ENCODE measurements around the gene PLD2.

Gene PLD2

DNA sequence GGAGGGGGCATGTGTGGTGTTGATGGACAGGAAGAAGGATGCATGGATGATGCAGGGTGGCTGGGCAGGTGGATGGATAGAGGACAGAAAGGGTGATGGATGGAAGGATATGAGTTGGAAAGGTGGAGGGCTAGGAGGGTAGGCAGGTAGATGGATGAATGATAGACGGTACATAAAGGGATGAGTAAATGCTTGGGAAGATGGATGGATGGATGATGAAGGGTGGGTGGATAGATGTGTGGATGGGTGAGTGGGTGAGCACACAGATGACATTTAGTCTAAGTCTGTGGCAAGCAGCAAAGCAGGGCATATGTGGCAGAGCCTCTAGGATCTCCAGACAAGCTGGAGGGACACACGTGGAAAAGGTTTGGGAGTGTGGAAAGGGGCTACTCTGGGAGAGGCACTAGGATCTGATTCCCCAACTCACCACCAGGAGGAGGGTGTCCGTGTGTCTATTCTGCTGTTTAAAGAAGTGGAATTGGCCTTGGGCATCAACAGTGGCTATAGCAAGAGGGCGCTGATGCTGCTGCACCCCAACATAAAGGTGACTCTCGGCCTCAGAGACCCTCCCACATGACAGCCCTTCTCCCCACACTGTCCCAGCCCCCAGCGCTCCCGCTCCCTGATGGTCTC is 8.2 kb downstream of the PLD2 start:
- Histone ChIP-seq H3K4me3 (ENCODE audit: low read depth, low read length) (no peak overlapping the region), H3K27me3 (ENCODE audit: insufficient read depth, low read depth, severe bottlenecking) (no peaks in the 10 kb centered on the region), H3K27ac (no peak overlapping the region), H3K36me3 (peaks cover 29% of the 10 kb centered on the region), H3K9me3 (ENCODE audit: severe bottlenecking) (no peaks in the 10 kb centered on the region)
- DNase-seq, result no peak
- TF ChIP-seq, protein P1, sequence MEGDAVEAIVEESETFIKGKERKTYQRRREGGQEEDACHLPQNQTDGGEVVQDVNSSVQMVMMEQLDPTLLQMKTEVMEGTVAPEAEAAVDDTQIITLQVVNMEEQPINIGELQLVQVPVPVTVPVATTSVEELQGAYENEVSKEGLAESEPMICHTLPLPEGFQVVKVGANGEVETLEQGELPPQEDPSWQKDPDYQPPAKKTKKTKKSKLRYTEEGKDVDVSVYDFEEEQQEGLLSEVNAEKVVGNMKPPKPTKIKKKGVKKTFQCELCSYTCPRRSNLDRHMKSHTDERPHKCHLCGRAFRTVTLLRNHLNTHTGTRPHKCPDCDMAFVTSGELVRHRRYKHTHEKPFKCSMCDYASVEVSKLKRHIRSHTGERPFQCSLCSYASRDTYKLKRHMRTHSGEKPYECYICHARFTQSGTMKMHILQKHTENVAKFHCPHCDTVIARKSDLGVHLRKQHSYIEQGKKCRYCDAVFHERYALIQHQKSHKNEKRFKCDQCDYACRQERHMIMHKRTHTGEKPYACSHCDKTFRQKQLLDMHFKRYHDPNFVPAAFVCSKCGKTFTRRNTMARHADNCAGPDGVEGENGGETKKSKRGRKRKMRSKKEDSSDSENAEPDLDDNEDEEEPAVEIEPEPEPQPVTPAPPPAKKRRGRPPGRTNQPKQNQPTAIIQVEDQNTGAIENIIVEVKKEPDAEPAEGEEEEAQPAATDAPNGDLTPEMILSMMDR (IDR thresholded peaks at IDR 0.05; ENCODE audit: low read depth, low read length), result peak; percentile 61

DNA sequence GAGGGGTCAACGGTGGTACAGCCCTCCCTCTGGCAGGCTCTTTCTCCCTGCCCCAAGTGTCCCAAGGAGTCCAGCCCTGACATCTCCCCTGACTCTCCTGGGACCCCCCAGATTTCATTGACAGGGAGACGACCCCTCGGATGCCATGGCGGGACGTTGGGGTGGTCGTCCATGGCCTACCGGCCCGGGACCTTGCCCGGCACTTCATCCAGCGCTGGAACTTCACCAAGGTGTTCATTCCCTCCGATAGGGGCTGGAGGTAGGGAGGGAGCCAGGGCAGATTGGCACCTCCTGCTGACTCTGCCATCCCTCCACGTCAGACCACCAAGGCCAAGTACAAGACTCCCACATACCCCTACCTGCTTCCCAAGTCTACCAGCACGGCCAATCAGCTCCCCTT is 9.9 kb downstream of the PLD2 start:
- Histone ChIP-seq H3K27ac (no peak overlapping the region), H3K36me3 (peaks cover 22% of the 10 kb centered on the region), H3K27me3 (ENCODE audit: insufficient read depth, low read depth, severe bottlenecking) (no peaks in the 10 kb centered on the region), H3K9me3 (ENCODE audit: severe bottlenecking) (no peaks in the 10 kb centered on the region), H3K4me3 (ENCODE audit: low read depth, low read length) (no peak overlapping the region)
- DNase-seq, result no peak
- TF ChIP-seq, protein P1 (IDR thresholded peaks at IDR 0.05; ENCODE audit: low read depth, low read length), result no peak

DNA sequence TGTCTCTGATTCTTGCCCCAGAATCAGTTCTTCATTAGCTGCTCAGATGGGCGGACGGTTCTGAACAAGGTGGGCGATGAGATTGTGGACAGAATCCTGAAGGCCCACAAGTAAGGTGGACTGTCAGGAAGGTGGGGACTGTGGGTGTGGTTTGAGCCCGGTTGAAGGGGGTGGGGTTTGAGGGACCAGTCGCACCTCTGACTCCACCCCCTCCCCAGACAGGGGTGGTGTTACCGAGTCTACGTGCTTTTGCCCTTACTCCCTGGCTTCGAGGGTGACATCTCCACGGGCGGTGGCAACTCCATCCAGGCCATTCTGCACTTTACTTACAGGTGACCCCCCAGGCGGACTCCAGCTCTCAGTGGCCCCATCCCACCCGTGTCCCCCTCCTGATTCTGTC is 11.3 kb downstream of the PLD2 start:
- Histone ChIP-seq H3K27ac (no peak overlapping the region), H3K9me3 (ENCODE audit: severe bottlenecking) (no peaks in the 10 kb centered on the region), H3K4me3 (ENCODE audit: low read depth, low read length) (no peak overlapping the region), H3K36me3 (peaks cover 28% of the 10 kb centered on the region), H3K27me3 (ENCODE audit: insufficient read depth, low read depth, severe bottlenecking) (no peaks in the 10 kb centered on the region)
- TF ChIP-seq, protein P1 (IDR thresholded peaks at IDR 0.05; ENCODE audit: low read depth, low read length), result no peak
- DNase-seq, result peak; percentile 31

DNA sequence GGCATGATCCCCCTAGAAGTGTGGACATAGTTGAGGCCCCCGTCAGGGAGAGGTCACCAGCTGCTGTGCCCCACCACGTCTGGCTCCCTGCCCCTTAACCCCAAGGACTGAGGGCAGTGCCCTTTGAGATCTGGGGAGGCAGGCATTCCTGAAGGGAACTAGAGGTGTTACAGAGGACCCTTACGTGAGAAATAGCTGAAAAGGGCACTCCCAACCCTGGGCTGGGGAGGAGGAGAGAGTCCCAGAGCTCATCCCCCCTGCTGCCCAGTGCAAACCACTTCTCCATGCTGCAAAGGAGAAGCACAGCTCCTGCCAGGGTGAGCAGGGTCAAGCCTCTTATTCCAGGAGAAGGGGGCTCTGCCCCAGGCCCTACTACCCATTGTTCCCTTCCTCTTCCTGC is 15.9 kb downstream of the PLD2 start:
- no peak for DNase-seq
- Histone ChIP-seq H3K4me3 (ENCODE audit: low read depth, low read length) (no peak overlapping the region), H3K36me3 (peaks cover 14% of the 10 kb centered on the region), H3K27me3 (ENCODE audit: insufficient read depth, low read depth, severe bottlenecking) (no peaks in the 10 kb centered on the region), H3K27ac (no peak overlapping the region), H3K9me3 (ENCODE audit: severe bottlenecking) (no peaks in the 10 kb centered on the region)
- TF ChIP-seq, protein P1 (IDR thresholded peaks at IDR 0.05; ENCODE audit: low read depth, low read length), result no peak

DNA sequence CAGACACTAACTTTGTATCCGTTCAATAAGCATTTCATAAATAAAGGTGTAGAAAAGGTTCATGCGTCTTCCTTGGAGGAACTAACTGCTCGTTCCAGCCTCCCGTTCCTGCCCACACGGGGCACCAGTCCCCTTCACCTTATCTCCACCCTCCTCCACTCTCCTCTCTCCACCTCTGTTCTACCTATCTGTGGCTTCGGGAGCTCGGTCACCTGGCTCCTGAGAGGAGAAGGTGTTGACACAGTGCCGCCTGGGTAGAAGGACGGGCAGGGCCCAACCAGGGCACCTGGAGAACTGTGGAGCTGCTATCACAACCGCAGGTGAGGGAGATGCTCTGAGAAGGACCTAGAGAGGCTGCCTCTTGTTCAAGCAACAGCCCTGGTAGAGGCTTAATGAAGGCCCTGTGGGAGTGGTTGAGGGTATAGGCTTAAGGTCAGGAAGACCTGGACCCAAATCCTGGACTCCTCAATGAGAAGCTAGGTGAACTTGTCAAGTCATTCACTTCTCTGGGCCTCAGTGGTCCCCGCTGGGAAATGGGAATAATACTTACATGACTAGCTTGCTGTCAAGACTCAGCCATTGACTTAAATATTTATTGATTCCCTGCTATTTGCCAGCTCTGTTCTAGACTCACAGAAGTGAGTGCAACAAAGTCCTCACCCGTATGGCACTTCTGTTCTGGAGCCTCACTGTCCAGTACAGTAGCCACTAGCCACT is 16.6 kb downstream of the PLD2 start:
- peaks cover 14% of the 10 kb centered on the region for H3K36me3 ChIP-seq
- H3K27ac ChIP-seq, result no peak overlapping the region
- no peaks in the 10 kb centered on the region for H3K27me3 ChIP-seq (ENCODE audit: insufficient read depth, low read depth, severe bottlenecking)
- H3K9me3 ChIP-seq (ENCODE audit: severe bottlenecking), result no peaks in the 10 kb centered on the region
- no peak overlapping the region for H3K4me3 ChIP-seq (ENCODE audit: low read depth, low read length)
- TF ChIP-seq, protein P1 (IDR thresholded peaks at IDR 0.05; ENCODE audit: low read depth, low read length), result no peak
- DNase-seq, result no peak

Measured in WERI-Rb-1 (cell line).